K562 (cell line): ENCODE data around the gene WDPCP. TPM values are rescaled to one million over a fixed set of nuclear protein-coding genes. Genes with fewer than 3 reads are reported as not detected.

Experiments used
- ATAC-seq: fragments of 200-7000 bp; cut with Tn5 transposase; 3 replicates; pipeline ENCODE4 v1.9.1; 2020; ENCODE audit warnings: moderate library complexity
- BruUV-seq: library from RNA; stranded (reverse); fragments of 400-500 nt; replicated peaks from 2 replicates; lab custom pipeline; 2021; lab: Mats Ljungman, UMichigan
- CTCF ChIA-PET: fragments of 300-600 bp; formaldehyde crosslinking; extraction: SDS; loops from one replicate; lab custom pipeline; 2021; ENCODE audit warnings: low intra/inter-chr PET ratio; lab: Yijun Ruan, JAX
- POLR2A ChIA-PET: fragments of 300-600, 350-650 bp; sonication (Branson Sonifier 250); formaldehyde crosslinking; extraction: SDS; loops from one replicate; lab custom pipeline; 2021; ENCODE audit warnings: antibody characterized with exemption, inconsistent platforms; lab: Yijun Ruan, JAX
- DNase-seq, 4 experiments: peaks; one replicate each; pipeline versions ENCODE4 v3.0.0 to v3.0.0-alpha.2; 2011 to 2018; ENCODE audit warnings: low spot score in 3 of 4, mixed read lengths in 3 of 4; ENCODE audit errors: extremely low read depth in 1 of 4
- FAIRE-seq: peaks from 2 replicates; lab custom pipeline; 2011; peaks lifted over from hg19 to GRCh38; lab: Jason Lieb, UNC
- H2AFZ ChIP-seq: 2 replicates; pipeline ENCODE4 v1.6.0; 2011; ENCODE audit warnings: low read depth, low read length, control low read depth, inconsistent platforms
- H3K27ac ChIP-seq: fragments of 200-600 bp; 3 replicates; pipeline ENCODE4 v1.8.0; 2011; ENCODE audit warnings: low read depth, mild to moderate bottlenecking, control low read depth, inconsistent platforms, low read length, moderate library complexity, mixed read lengths; ENCODE audit errors: extremely low read depth
- H3K27me3 ChIP-seq, 2 experiments: fragments of 300-600 bp in 1 of 2; 2 replicates in 1 of 2; 3 replicates in 1 of 2; pipeline versions ENCODE4 v1.6.0 to v1.8.0; 2011; ENCODE audit warnings: inconsistent platforms in 2 of 2, low read length in 2 of 2, mild to moderate bottlenecking in 1 of 2, mixed read lengths in 1 of 2, moderate library complexity in 1 of 2; ENCODE audit not compliant: control insufficient read depth in 2 of 2, insufficient read depth in 2 of 2
- H3K36me3 ChIP-seq: fragments of 300-600 bp; 3 replicates; pipeline ENCODE4 v1.8.0; 2011; ENCODE audit warnings: mild to moderate bottlenecking, low read length, inconsistent platforms; ENCODE audit not compliant: control insufficient read depth, insufficient read depth
- H3K4me1 ChIP-seq, 2 experiments: fragments of 200-600 bp in 1 of 2; replicated peaks in 1 of 2; 2 replicates in 1 of 2; 3 replicates in 1 of 2; pipeline versions ENCODE4 v1.5.1 to v1.8.0; 2011; ENCODE audit warnings: inconsistent platforms in 2 of 2, low read length in 2 of 2, mild to moderate bottlenecking in 1 of 2, mixed read lengths in 1 of 2, moderate library complexity in 1 of 2; ENCODE audit not compliant: control insufficient read depth in 2 of 2, insufficient read depth in 2 of 2
- H3K4me2 ChIP-seq: 2 replicates; pipeline ENCODE4 v1.6.1; 2011; ENCODE audit warnings: low read length, control low read depth, inconsistent platforms, mixed read lengths; ENCODE audit not compliant: insufficient read depth
- H3K4me3 ChIP-seq: fragments of 200-600 bp; sonication (generic), shearing (Covaris generic); 2 replicates; pipeline ENCODE4 v1.5.1; 2016; ENCODE audit warnings: control low read depth, inconsistent platforms
- H3K79me2 ChIP-seq: fragments of 200-600 bp; 3 replicates; pipeline ENCODE4 v1.8.0; 2011; ENCODE audit warnings: low read length, inconsistent platforms; ENCODE audit not compliant: control insufficient read depth, insufficient read depth
- H3K9ac ChIP-seq, 2 experiments: 2 replicates each; pipeline versions ENCODE4 v1.6.0 to v1.6.1; 2011; ENCODE audit warnings: low read depth in 2 of 2, low read length in 2 of 2, control low read depth in 1 of 2, inconsistent platforms in 1 of 2, mild to moderate bottlenecking in 1 of 2, mixed read lengths in 1 of 2; ENCODE audit not compliant: insufficient read depth in 1 of 2
- H3K9me1 ChIP-seq: one replicate; pipeline ENCODE4 v1.6.0; 2011; ENCODE audit warnings: inconsistent platforms, mild to moderate bottlenecking, low read length, moderate library complexity; ENCODE audit not compliant: control insufficient read depth, insufficient read depth
- H3K9me3 ChIP-seq: replicated peaks from 2 replicates; pipeline ENCODE4 v1.5.1; 2011; ENCODE audit warnings: low read depth, low read length, inconsistent platforms; ENCODE audit not compliant: control insufficient read depth, insufficient read depth
- H4K20me1 ChIP-seq: replicated peaks from 2 replicates; pipeline ENCODE4 v1.6.1; 2011; ENCODE audit warnings: low read length, inconsistent platforms, mixed read lengths; ENCODE audit not compliant: control insufficient read depth, insufficient read depth
- ARID1B ChIP-seq: fragments of 450-650 bp; IDR thresholded peaks from 2 replicates; pipeline ENCODE4 v1.6.1; 2016; ENCODE audit warnings: antibody characterized with exemption, mild to moderate bottlenecking, inconsistent platforms
- ELF2 ChIP-seq: fragments of 250-450 bp; sonication (Bioruptor Pico); IDR thresholded peaks from 2 replicates; pipeline ENCODE4 v1.5.0; 2021; ENCODE audit warnings: mild to moderate bottlenecking
- GTF2A2 ChIP-seq: IDR thresholded peaks from 2 replicates; pipeline ENCODE4 v1.6.1; 2016; ENCODE audit warnings: mild to moderate bottlenecking, missing genetic modification characterization, missing compliant biosample characterization
- HDAC6 ChIP-seq: IDR thresholded peaks from 2 replicates; pipeline ENCODE4 v1.6.1; 2012; ENCODE audit warnings: low read depth, mild to moderate bottlenecking, control low read depth, inconsistent platforms, low read length, moderate library complexity
- HNRNPUL1 ChIP-seq: fragments of 200-400 bp; formaldehyde crosslinking; IDR thresholded peaks from 2 replicates; pipeline ENCODE4 v1.6.1; 2017; ENCODE audit warnings: low read length
- ILK ChIP-seq: fragments of 450-650 bp; IDR thresholded peaks from 2 replicates; pipeline ENCODE4 v1.6.1; 2016; ENCODE audit warnings: missing genetic modification characterization, low read depth, mild to moderate bottlenecking, missing compliant biosample characterization, moderate library complexity, borderline replicate concordance
- MYBL2 ChIP-seq, 2 experiments: fragments of 450-650 bp in 1 of 2; sonication (generic) in 1 of 2; formaldehyde crosslinking in 1 of 2; IDR thresholded peaks; 2 replicates each; pipeline versions ENCODE4 v1.6.1 to v1.8.1; 2017 to 2022; ENCODE audit warnings: borderline replicate concordance in 1 of 2, inconsistent platforms in 1 of 2, low read depth in 1 of 2, mild to moderate bottlenecking in 1 of 2, missing genetic modification reagents in 1 of 2, moderate library complexity in 1 of 2
- RAD21 ChIP-seq, 2 experiments: fragments of 250-450 bp in 1 of 2; fragments of 450-650 bp in 1 of 2; sonication (Bioruptor Pico) in 1 of 2; formaldehyde crosslinking in 1 of 2; IDR thresholded peaks in 1 of 2; conservative IDR thresholded peaks in 1 of 2; 2 replicates each; pipeline versions ENCODE4 v1.4.0 to v1.8.0; 2020 to 2022; ENCODE audit warnings: mild to moderate bottlenecking in 2 of 2, moderate library complexity in 1 of 2
- RCOR1 ChIP-seq, 2 experiments: IDR thresholded peaks; 2 replicates each; pipeline ENCODE4 v1.6.1; 2012; ENCODE audit warnings: low read depth in 2 of 2, low read length in 2 of 2, borderline replicate concordance in 1 of 2, improper control_type of control experiment in 1 of 2
- SMAD1 ChIP-seq: fragments of 150-350 bp; IDR thresholded peaks from 2 replicates; pipeline ENCODE4 v1.6.1; 2014; ENCODE audit warnings: low read length, low read depth; ENCODE audit not compliant: partially characterized antibody
- ZNF124 ChIP-seq: sonication (generic); formaldehyde crosslinking; IDR thresholded peaks from 2 replicates; pipeline ENCODE4 v1.8.1; 2022; ENCODE audit warnings: missing genetic modification reagents
- ZNF23 ChIP-seq: fragments of 250-450 bp; sonication (Bioruptor Pico); IDR thresholded peaks from 2 replicates; pipeline ENCODE4 v1.4.0; 2020; ENCODE audit warnings: mild to moderate bottlenecking
- ZNF77 ChIP-seq: fragments of 250-450 bp; sonication (Bioruptor Pico); IDR thresholded peaks from 2 replicates; pipeline ENCODE4 v1.5.0; 2020
- WGBS: fragments of 100-300 bp; shearing (Covaris generic); methylation state at CpG from one replicate; pipeline ENCODE4 v1.1.6; 2016; ENCODE audit warnings: low coverage, mixed read lengths; ENCODE audit not compliant: insufficient coverage; ENCODE audit errors: missing lambda C conversion rate; 5-methylcytosine and 5-hydroxymethylcytosine counted together
- in situ Hi-C: fragments of 300-500 bp; cut with MboI; formaldehyde crosslinking; loops from 4 replicates; pipeline ENCODE4 v1.15.0; 2018; ENCODE audit warnings: inconsistent platforms, mixed read lengths
- intact Hi-C: fragments of 100-400 bp; cut with micrococcal nuclease; formaldehyde crosslinking; loops from 2 replicates; pipeline ENCODE4 v1.14.2; 2022
- polyA plus RNA-seq, 8 experiments: library from polyadenylated mRNA; depleted of rRNA in 4 of 8; stranded (reverse) in 5 of 8; unstranded in 3 of 8; fragments of >200 nt; fragmentation: Nextera tagmentation in 2 of 8; fragmentation: Illumina TruSeq in 1 of 8; extraction: Ambion mirVana in 2 of 8; extraction: Trizol in 1 of 8; gene quantifications; 2 replicates each; pipeline versions ENCODE4 v1.2.1 to v1.2.3, GENCODE V29; 2011 to 2014; ENCODE audit warnings: inconsistent platforms in 1 of 8, missing spikeins in 1 of 8
- total RNA-seq, 7 experiments: library from RNA; depleted of rRNA in 6 of 7; stranded (reverse); fragments of >200 nt in 6 of 7; fragmentation: Illumina TruSeq in 2 of 7; extraction: Trizol in 2 of 7; gene quantifications; 2 replicates each; pipeline versions ENCODE4 v1.2.1 to v1.2.3, GENCODE V29; 2011 to 2021; ENCODE audit warnings: low replicate concordance in 1 of 7
- TF ChIP-seq, protein P1 (sequence below): fragments of 450-650 bp; IDR thresholded peaks from 2 replicates; pipeline ENCODE4 v1.7.0; 2016; ENCODE audit warnings: borderline replicate concordance
- TF ChIP-seq, protein P2 (sequence below): fragments of 450-650 bp; conservative IDR thresholded peaks from 2 replicates; pipeline ENCODE4 v1.6.1; 2016; ENCODE audit warnings: missing genetic modification characterization, low read depth, mild to moderate bottlenecking, control low read depth, missing compliant biosample characterization
- TF ChIP-seq, protein P3 (sequence below): fragments of 450-650 bp; formaldehyde crosslinking; IDR thresholded peaks from 2 replicates; pipeline ENCODE4 v1.4.0; 2020; ENCODE audit warnings: mild to moderate bottlenecking, moderate library complexity
- TF ChIP-seq, protein P4 (sequence below): fragments of 450-650 bp; formaldehyde crosslinking; IDR thresholded peaks from 2 replicates; pipeline ENCODE4 v1.4.0; 2020; ENCODE audit warnings: mild to moderate bottlenecking

Gene WDPCP
- total and polyA plus RNA-seq, 9 of the 15 experiments (the other 6 are each of a cell fraction or from before 2014, with no cell fraction given) = 1.4 to 6.4 (median 5.5) TPM

DNA sequence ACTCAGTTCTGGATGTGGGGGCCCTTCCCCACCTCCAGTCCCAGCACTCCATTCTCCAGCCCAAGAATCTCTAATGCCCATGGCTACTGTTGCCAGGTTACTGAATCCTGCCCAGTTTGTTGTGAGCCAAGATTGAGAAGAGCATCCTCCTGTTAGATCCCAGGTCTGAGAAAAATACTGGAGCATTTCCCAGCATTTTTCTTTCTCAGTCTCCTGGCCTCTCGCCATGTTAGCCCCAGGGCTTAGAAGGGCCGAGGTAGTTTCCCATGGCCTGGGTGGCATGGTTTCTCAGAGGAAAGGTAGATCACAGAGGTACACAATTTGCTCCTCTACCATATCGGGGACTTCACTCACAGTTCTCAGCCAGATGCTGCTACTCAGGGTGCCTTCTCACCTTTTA lies 401.9 kb downstream of the WDPCP start:
- CTCF ChIA-PET = no interaction called here
- Histone ChIP-seq H3K9me3 (no peaks in the 10 kb centered on the region), H4K20me1 (no peaks in the 10 kb centered on the region), H3K36me3 (no peaks in the 10 kb centered on the region), H3K4me2 (no peak overlapping the region), H3K4me3 (no peak overlapping the region), H3K9ac (no peak overlapping the region), H3K9me1 (no peaks in the 10 kb centered on the region), H2AFZ (no peak overlapping the region), H3K27ac (no peak overlapping the region), H3K27me3 (peaks cover 0 to 4% of the 10 kb centered on the region in 2 experiments; a peak in 1 of 5 replicates), H3K79me2 (no peaks in the 10 kb centered on the region), H3K4me1 (no peaks in the 10 kb centered on the region)
- DNase-seq (no peak), ATAC-seq (no peak), FAIRE-seq (no peak)
- no TSS peak for BruUV-seq
- 14% methylated on average over 3 of the region's 3 CpGs for WGBS
- POLR2A ChIA-PET = no interaction called here
- no peak for TF ChIP-seq RCOR1 (IDR thresholded peaks at IDR 0.05; ENCODE audit: borderline replicate concordance in 1 of 2, low read depth in 2 of 2, low read length in 2 of 2)
- TF ChIP-seq, protein P1, sequence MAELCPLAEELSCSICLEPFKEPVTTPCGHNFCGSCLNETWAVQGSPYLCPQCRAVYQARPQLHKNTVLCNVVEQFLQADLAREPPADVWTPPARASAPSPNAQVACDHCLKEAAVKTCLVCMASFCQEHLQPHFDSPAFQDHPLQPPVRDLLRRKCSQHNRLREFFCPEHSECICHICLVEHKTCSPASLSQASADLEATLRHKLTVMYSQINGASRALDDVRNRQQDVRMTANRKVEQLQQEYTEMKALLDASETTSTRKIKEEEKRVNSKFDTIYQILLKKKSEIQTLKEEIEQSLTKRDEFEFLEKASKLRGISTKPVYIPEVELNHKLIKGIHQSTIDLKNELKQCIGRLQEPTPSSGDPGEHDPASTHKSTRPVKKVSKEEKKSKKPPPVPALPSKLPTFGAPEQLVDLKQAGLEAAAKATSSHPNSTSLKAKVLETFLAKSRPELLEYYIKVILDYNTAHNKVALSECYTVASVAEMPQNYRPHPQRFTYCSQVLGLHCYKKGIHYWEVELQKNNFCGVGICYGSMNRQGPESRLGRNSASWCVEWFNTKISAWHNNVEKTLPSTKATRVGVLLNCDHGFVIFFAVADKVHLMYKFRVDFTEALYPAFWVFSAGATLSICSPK = no peak
- no peak for TF ChIP-seq RAD21 (CRISPR knock-in tag; conservative IDR thresholded peaks at IDR 0.05 in 1 of 2, IDR thresholded peaks at IDR 0.05 in 1 of 2)
- TF ChIP-seq ARID1B = no peak
- no peak for TF ChIP-seq MYBL2 (IDR thresholded peaks at IDR 0.05; ENCODE audit: low read depth)
- no peak for TF ChIP-seq MYBL2 (CRISPR knock-in tag; IDR thresholded peaks at IDR 0.05; ENCODE audit: borderline replicate concordance)
- TF ChIP-seq ELF2 (CRISPR knock-in tag) = no peak
- TF ChIP-seq HDAC6 = no peak
- TF ChIP-seq SMAD1 = no peak
- no peak for TF ChIP-seq GTF2A2 (tag)
- TF ChIP-seq ZNF23 = no peak
- no peak for TF ChIP-seq ZNF124 (CRISPR knock-in tag)
- TF ChIP-seq HNRNPUL1 = no peak
- TF ChIP-seq ZNF77 (CRISPR knock-in tag) = no peak
- TF ChIP-seq, protein P2, sequence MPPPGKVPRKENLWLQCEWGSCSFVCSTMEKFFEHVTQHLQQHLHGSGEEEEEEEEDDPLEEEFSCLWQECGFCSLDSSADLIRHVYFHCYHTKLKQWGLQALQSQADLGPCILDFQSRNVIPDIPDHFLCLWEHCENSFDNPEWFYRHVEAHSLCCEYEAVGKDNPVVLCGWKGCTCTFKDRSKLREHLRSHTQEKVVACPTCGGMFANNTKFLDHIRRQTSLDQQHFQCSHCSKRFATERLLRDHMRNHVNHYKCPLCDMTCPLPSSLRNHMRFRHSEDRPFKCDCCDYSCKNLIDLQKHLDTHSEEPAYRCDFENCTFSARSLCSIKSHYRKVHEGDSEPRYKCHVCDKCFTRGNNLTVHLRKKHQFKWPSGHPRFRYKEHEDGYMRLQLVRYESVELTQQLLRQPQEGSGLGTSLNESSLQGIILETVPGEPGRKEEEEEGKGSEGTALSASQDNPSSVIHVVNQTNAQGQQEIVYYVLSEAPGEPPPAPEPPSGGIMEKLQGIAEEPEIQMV (tag) = no peak
- TF ChIP-seq, protein P3, sequence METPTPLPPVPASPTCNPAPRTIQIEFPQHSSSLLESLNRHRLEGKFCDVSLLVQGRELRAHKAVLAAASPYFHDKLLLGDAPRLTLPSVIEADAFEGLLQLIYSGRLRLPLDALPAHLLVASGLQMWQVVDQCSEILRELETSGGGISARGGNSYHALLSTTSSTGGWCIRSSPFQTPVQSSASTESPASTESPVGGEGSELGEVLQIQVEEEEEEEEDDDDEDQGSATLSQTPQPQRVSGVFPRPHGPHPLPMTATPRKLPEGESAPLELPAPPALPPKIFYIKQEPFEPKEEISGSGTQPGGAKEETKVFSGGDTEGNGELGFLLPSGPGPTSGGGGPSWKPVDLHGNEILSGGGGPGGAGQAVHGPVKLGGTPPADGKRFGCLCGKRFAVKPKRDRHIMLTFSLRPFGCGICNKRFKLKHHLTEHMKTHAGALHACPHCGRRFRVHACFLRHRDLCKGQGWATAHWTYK = no peak
- no peak for TF ChIP-seq ILK (tag)
- TF ChIP-seq, protein P4, sequence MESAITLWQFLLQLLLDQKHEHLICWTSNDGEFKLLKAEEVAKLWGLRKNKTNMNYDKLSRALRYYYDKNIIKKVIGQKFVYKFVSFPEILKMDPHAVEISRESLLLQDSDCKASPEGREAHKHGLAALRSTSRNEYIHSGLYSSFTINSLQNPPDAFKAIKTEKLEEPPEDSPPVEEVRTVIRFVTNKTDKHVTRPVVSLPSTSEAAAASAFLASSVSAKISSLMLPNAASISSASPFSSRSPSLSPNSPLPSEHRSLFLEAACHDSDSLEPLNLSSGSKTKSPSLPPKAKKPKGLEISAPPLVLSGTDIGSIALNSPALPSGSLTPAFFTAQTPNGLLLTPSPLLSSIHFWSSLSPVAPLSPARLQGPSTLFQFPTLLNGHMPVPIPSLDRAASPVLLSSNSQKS (CRISPR knock-in tag) = no peak
- in situ Hi-C loops (loop anchor here (10.0 to 25.0 kb wide), 3 partner anchors 249 to 732 kb away; no protein-coding TSS in a partner anchor), intact Hi-C loops (loop anchor here (5.0 to 10.0 kb wide), 2 partner anchors 244 to 298 kb away; no protein-coding TSS in a partner anchor)
